Activated naive CD4-positive, alpha-beta T cell treated with Interleukin-2 at 50 U/mL for 16 hours (primary cell): Measurements from ENCODE around the gene INSM2.

ENCODE experiments used
- DNase-seq: peaks from one replicate; pipeline ENCODE4 v3.0.0-alpha.2; 2020

The INSM2 gene, protein sequence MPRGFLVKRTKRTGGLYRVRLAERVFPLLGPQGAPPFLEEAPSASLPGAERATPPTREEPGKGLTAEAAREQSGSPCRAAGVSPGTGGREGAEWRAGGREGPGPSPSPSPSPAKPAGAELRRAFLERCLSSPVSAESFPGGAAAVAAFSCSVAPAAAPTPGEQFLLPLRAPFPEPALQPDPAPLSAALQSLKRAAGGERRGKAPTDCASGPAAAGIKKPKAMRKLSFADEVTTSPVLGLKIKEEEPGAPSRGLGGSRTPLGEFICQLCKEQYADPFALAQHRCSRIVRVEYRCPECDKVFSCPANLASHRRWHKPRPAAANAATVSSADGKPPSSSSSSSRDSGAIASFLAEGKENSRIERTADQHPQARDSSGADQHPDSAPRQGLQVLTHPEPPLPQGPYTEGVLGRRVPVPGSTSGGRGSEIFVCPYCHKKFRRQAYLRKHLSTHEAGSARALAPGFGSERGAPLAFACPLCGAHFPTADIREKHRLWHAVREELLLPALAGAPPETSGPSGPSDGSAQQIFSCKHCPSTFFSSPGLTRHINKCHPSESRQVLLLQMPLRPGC

DNA sequence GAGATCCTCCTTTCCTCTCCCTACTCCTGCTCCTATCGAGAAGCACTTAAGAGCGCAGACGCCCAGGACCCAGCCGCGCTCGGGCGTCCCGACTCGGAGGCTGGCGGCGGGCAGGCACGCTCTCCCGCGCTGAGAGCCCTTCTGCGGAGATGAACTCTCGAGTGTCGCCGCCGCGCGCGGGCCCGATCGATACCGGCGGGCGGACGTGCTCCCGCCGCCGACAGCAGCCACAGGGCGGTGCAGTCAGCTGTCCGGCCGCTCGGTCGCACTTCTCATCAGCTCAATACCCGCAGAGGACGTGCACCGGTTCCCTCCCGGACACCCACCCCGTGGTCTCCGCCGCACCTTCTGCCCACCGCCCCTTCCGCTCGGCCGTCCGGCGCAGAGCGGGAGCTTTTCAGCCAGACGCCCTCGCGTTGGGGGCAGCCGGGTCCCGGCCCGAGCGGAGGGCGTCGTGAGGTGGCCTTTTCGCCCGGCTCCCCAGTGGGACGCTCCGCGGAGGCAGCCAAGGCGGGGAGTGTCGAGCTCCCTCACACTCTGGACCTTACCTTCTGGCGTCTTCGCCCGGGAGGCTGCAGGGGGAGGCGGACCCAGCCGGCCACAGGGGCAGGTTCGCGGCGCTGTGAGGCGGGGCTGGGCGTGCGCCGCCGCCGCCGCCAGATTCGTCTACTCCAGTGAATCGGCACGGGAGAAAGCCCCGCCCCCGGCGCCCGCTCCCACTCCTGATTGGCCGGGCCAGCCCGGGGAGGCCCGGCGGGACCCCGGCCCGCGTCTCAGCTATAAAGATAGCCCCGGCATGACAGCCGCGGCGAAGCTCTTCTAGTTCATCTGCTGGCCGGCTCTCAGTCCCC lies at the start of gene INSM2:
Gene INSM2, plus strand, starts transcription at position 808 of the 851 bp plus-strand sequence. CDS start 89 bp downstream, outside the sequence.
- peak; percentile 73 for DNase-seq

DNA sequence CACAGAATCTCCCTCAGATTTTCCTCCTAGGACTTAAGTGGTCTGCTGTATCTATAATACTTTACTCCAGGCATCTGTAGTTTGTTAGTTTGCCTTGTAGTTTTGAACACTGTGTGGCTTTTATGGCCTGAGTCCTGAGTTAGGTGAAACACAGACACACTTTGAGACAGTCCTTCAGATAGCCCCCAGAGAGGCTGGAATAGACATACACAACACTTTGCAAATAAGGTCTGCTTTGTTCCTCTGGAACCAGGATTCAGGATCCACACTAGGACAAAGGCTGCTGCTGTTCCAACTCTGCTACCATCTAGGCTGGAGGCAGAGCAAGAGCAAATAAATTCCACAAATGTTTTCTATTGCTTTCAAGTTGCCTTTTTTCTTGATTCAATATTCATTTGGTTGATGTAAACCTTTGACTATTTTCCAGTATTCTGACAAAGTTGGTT lies 41.4 kb upstream of the INSM2 start:
- DNase-seq = no peak

GRCh38 chr14:35495278-35495677 lies 38.7 kb upstream of the INSM2 start:
- DNase-seq = no peak

GRCh38 chr14:35499180-35499579 lies 34.8 kb upstream of the INSM2 start:
- DNase-seq = no peak

GRCh38 chr14:35503646-35504045 lies 30.3 kb upstream of the INSM2 start:
- DNase-seq = no peak

GRCh38 chr14:35504260-35504659 lies 29.7 kb upstream of the INSM2 start:
- no peak for DNase-seq

GRCh38 chr14:35506461-35506860 lies 27.5 kb upstream of the INSM2 start:
- no peak for DNase-seq

DNA sequence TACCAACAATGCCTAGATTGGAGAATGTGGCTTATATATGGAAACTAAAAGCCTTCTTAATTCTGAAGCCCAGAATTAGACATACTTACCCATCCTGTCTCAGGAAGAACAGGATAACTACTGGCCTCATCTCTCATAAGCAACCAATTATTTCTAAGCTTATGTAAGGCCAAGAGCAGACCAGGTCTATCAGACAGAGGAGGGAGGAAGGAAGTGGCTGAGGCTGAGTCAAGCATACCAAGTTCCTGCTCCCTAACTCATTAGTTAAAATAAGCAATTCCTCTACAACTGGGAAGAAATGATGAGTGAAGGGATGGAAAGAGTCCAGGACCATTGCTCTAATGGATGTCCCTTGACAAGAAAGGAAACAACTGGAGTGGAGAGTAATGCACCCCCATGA lies 27.0 kb upstream of the INSM2 start:
- DNase-seq = no peak

DNA sequence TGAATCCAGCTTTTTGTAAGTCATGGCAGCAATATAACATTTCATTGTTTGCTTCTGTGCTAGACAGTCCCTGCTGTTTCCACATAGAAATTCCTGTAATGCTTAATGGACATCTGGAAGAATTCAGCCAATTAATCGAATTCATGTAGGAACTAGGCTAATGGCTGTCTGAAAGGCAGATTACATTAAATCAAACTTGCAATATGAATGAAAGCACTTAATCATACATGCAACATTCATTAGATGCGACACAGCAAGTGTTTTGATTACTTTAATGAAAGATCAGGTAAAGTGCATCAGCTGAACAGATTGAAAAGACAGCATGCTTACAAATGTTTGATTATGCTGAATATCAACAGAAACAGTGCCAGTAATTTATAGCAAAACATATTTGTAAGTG lies 24.1 kb upstream of the INSM2 start:
- no peak for DNase-seq

DNA sequence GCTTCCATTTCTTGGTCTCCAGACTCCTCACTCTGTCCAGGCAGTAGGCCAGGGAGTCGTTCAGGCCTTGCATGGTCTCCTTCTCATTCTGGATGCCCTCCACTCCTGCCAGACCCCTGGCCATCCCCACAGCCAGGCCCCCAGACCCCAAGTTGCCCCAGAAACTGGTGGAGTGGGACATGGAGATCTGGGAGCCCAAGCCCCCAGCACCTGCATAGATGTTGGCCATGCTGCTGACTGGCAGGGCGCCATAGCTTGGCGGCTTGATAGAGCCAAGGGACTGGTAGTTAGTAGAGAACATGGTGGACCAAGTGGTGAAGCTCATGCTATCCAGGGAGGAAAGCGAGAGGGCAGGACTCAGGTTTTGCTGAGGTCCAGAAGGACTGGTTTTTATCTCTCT lies 21.2 kb upstream of the INSM2 start:
- no peak for DNase-seq

DNA sequence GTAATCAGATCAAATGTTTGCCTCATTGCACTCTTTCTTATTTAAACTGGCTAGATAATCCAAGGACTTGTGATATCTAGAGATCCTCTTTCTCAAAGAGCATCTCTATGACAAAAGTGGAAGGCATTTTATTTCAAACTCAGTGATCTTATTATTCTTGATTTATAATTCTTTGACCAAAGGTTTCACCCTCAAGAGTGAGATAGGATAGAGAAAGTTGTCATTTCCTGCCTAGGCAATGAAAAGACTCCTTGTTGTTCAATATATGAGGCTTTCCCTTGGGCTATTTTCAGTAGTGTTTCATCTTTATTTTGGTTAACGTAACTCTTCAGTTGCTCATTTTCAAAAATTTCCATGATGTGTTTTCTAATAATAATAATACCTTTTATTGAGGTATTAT lies 18.0 kb upstream of the INSM2 start:
- DNase-seq = no peak

DNA sequence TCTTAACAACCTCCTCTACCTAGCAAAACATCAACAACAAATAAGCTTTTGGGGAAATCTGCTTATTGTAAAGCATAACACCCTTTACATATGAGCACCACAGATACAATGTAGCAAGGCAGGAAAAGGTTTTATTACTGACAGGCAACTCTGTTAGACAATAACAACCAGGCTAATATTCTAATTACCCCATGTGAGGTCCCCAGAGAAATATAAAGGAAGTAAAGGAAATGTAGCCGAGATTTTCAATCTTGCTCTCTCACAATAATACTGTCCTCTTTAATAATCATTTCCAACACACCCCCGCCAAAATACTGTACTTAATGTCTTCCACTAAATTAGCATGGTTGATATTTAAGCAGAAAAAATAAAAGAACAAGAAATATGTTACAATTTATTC lies 14.0 kb upstream of the INSM2 start:
- DNase-seq = no peak

DNA sequence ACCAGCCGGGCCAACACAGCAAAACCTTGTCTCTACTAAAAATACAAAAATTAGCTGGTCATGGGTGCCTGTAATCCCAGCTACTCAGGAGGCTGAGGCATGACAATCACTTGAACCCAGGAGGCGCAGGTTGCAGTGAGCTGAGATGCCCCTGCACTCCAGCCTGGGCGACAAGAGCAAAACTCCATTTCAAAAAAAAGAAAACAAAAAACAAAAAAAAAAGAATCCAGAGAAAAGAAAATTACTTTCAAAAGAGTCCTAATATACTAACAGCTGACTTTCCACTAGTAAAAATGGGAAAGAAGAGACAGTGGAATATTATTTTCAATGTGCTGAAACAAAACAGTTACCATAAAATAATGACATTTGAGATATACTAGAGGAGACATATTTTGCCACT lies 8.3 kb upstream of the INSM2 start:
- no peak for DNase-seq

GRCh38 chr14:35526962-35527361 lies 7.0 kb upstream of the INSM2 start:
- DNase-seq = no peak

GRCh38 chr14:35531960-35532747 lies 1.8 kb upstream of the INSM2 start:
- DNase-seq = no peak

GRCh38 chr14:35532783-35533356 lies 1.1 kb upstream of the INSM2 start:
- peak; percentile 6 for DNase-seq

DNA sequence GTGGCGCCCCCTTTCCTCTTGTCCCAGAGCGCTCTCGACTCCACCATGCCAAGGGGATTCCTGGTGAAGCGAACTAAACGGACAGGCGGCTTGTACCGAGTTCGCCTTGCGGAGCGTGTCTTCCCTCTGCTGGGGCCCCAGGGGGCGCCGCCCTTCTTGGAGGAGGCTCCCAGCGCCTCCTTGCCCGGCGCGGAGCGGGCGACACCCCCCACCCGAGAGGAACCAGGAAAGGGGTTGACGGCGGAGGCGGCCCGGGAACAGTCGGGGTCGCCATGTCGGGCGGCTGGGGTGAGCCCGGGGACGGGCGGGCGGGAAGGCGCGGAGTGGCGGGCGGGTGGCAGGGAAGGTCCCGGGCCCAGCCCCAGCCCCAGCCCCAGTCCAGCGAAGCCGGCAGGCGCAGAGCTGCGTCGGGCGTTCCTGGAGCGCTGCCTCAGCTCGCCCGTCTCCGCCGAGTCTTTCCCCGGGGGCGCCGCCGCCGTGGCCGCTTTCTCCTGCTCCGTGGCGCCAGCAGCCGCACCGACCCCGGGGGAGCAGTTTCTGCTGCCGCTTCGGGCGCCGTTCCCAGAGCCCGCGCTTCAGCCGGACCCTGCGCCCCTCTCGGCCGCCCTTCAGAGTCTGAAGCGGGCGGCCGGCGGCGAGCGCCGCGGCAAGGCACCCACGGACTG lies 376 bp downstream of the INSM2 start:
- DNase-seq = no peak

DNA sequence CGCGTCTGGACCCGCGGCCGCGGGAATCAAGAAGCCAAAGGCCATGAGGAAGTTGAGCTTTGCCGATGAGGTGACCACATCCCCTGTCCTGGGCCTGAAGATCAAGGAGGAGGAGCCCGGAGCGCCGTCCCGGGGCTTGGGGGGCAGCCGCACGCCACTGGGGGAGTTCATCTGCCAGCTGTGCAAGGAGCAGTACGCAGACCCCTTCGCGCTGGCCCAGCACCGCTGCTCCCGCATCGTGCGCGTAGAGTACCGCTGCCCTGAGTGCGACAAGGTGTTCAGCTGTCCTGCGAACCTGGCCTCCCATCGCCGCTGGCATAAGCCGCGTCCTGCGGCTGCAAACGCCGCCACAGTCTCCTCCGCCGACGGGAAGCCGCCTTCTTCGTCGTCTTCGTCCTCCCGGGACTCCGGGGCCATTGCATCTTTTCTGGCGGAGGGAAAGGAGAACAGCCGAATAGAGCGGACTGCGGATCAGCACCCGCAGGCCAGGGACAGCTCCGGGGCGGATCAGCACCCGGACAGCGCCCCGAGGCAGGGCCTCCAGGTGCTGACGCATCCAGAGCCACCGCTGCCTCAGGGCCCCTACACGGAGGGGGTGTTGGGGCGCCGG lies 1.0 kb downstream of the INSM2 start:
- DNase-seq = peak; percentile 73

GRCh38 chr14:35535483-35536112 lies 1.6 kb downstream of the INSM2 start:
- no peak for DNase-seq

GRCh38 chr14:35539969-35540368 lies 6.0 kb downstream of the INSM2 start:
- DNase-seq = no peak

DNA sequence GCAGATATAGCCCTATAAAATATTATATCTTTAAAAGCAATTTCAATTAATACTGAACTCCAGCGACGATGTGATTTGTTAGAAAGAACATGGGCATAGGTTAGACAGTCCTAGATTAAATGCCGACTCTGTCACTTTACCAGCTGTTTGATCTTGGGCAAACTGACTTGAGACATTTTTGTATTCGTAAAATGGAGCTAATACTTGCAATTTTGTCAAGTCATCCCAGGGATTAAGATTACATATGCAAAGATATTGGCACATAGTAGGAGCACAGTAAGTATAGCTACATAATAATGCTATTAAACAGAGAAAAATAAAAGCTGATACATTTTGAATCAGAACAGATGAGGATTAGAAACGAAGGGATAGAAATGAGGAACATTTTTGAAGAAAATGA lies 9.0 kb downstream of the INSM2 start:
- DNase-seq = no peak
